ENCODE results near the gene CCR5AS.

The CCR5AS gene

GRCh38 chr3:46416125-46416810 lies 9.4 kb upstream of the CCR5AS start:
- WGBS, 5 donors = 37 to 48% (median 45%) methylated on average over 10 of the region's 10 CpGs
- intact Hi-C loops (cut with DNase I; ENCODE audit: low total_unique reads) = no loop called here
- no peak for DNase-seq
- H3K27ac ChIP-seq = no peak overlapping the region
- peaks cover 2 to 45% (median 26%) of the 10 kb centered on the region in 6 donors for H3K4me1 ChIP-seq
- no peak overlapping the region for H3K4me3 ChIP-seq
- TF ChIP-seq CTCF (IDR thresholded peaks at IDR 0.05 in 8 of 11, conservative IDR thresholded peaks at IDR 0.05 in 3 of 11) (no peak), POLR2A (IDR thresholded peaks at IDR 0.05) (no peak), POLR2AphosphoS5 (IDR thresholded peaks at IDR 0.05) (no peak)
- H3K9me3 ChIP-seq = no peaks in the 10 kb centered on the region
- H3K27me3 ChIP-seq (replicated peaks in 1 of 7) = no peaks in the 10 kb centered on the region
- H3K36me3 ChIP-seq = peaks cover 0 to 55% (median 0%) of the 10 kb centered on the region in 6 donors

GRCh38 chr3:46414739-46415138 lies 7.9 kb upstream of the CCR5AS start:
- WGBS, 5 donors = 55 to 78% (median 67%) methylated on average over 4 of the region's 4 CpGs
- Histone ChIP-seq H3K27ac (peak overlapping the region in 3 of 8 donors; percentile 5 to 33 (median 7)), H3K4me3 (no peak overlapping the region), H3K36me3 (peaks cover 0 to 43% (median 0%) of the 10 kb centered on the region in 6 donors), H3K9me3 (no peaks in the 10 kb centered on the region), H3K4me1 (peaks cover 2 to 60% (median 36%) of the 10 kb centered on the region in 6 donors), H3K27me3 (replicated peaks in 1 of 7) (no peaks in the 10 kb centered on the region)
- TF ChIP-seq POLR2AphosphoS5 (IDR thresholded peaks at IDR 0.05) (no peak), POLR2A (IDR thresholded peaks at IDR 0.05) (no peak), CTCF (IDR thresholded peaks at IDR 0.05 in 8 of 11, conservative IDR thresholded peaks at IDR 0.05 in 3 of 11) (no peak)
- no peak for DNase-seq
- intact Hi-C loops (cut with DNase I; ENCODE audit: low total_unique reads) = no loop called here

- H3K4me1 ChIP-seq = peaks cover 2 to 68% (median 43%) of the 10 kb centered on the region in 6 donors
- no peak for DNase-seq
- TF ChIP-seq POLR2A (IDR thresholded peaks at IDR 0.05) = no peak
- no peak for TF ChIP-seq POLR2AphosphoS5 (IDR thresholded peaks at IDR 0.05)
- no peak for TF ChIP-seq CTCF (IDR thresholded peaks at IDR 0.05 in 8 of 11, conservative IDR thresholded peaks at IDR 0.05 in 3 of 11)
- no peaks in the 10 kb centered on the region for H3K9me3 ChIP-seq
- intact Hi-C loops (cut with DNase I; ENCODE audit: low total_unique reads) = no loop called here
- H3K27ac ChIP-seq = peak overlapping the region in 5 of 8 donors; percentile 40 to 72 (median 56)
- no peak overlapping the region for H3K4me3 ChIP-seq
- no peaks in the 10 kb centered on the region for H3K27me3 ChIP-seq (replicated peaks in 1 of 7)
- peaks cover 0 to 40% (median 0%) of the 10 kb centered on the region in 6 donors for H3K36me3 ChIP-seq
- WGBS, 5 donors = 45 to 54% (median 52%) methylated on average over 5 of the region's 5 CpGs
These were observed 7.1 kb upstream of the CCR5AS start for GRCh38 chr3:46413951-46414350.

GRCh38 chr3:46412786-46413298 lies 6.0 kb upstream of the CCR5AS start:
- H3K36me3 ChIP-seq = peaks cover 0 to 34% (median 0%) of the 10 kb centered on the region in 6 donors
- no peak overlapping the region for H3K4me3 ChIP-seq
- no peak for DNase-seq
- H3K4me1 ChIP-seq = peaks cover 9 to 79% (median 54%) of the 10 kb centered on the region in 6 donors
- no peaks in the 10 kb centered on the region for H3K9me3 ChIP-seq
- no peak for TF ChIP-seq CTCF (IDR thresholded peaks at IDR 0.05 in 8 of 11, conservative IDR thresholded peaks at IDR 0.05 in 3 of 11)
- no peak for TF ChIP-seq POLR2A (IDR thresholded peaks at IDR 0.05)
- no peak for TF ChIP-seq POLR2AphosphoS5 (IDR thresholded peaks at IDR 0.05)
- peak overlapping the region in 7 of 8 donors; percentile 43 to 72 (median 56) for H3K27ac ChIP-seq
- no peaks in the 10 kb centered on the region for H3K27me3 ChIP-seq (replicated peaks in 1 of 7)
- intact Hi-C loops (cut with DNase I; ENCODE audit: low total_unique reads) = no loop called here
- 28 to 62% (median 38%) methylated on average over 3 of the region's 3 CpGs for WGBS, 5 donors

Measured in spleen (tissue), 11 donors.